Activated CD8-positive, alpha-beta memory T cell treated with anti-CD3 and anti-CD28 coated beads, Interleukin-2, amount 50 U/mL, for 4 hours (primary cell): ENCODE data around the gene FFAR1.
A peak's percentile ranks its signal among the peaks of the same experiment; 100 is the strongest.
"Not testable (repeated sequence)": the region's sequence is repeated elsewhere in the genome, so short reads cannot be mapped to it uniquely, and the experiment has no call there.

Experiments used
- DNase-seq: peaks from one replicate; pipeline ENCODE4 v3.0.0-alpha.2; 2020

Gene FFAR1

DNA sequence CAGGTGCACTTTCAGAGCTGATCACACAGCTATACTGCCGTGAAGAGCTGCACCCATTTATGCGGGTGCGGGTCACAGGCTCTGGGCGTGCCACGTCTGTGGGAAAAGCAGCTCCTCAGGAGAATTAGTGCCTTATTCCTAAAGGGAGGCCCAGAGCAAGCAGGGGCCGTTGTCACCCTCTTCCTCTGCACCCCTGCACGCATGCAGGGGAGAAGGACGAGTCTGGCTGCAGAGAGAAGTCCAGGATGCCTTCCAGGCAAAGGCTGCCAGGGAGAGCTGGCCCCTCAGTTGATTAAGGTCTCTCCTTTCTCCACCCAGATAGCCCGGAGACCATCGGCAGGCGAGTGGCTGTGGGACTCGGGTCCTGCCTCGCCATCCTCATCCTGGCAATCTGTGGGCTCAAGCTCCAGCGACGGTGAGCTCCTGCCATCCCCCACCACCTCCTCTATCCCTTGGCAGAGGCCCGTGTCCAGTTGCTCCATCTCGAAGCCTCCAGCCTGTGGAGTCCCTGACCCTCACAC, 3.1 kb upstream of the FFAR1 start:
- DNase-seq = no peak

- no peak for DNase-seq
Observed at GRCh38 chr19:35345671-35346111, 2.0 kb upstream of the FFAR1 start.

DNA sequence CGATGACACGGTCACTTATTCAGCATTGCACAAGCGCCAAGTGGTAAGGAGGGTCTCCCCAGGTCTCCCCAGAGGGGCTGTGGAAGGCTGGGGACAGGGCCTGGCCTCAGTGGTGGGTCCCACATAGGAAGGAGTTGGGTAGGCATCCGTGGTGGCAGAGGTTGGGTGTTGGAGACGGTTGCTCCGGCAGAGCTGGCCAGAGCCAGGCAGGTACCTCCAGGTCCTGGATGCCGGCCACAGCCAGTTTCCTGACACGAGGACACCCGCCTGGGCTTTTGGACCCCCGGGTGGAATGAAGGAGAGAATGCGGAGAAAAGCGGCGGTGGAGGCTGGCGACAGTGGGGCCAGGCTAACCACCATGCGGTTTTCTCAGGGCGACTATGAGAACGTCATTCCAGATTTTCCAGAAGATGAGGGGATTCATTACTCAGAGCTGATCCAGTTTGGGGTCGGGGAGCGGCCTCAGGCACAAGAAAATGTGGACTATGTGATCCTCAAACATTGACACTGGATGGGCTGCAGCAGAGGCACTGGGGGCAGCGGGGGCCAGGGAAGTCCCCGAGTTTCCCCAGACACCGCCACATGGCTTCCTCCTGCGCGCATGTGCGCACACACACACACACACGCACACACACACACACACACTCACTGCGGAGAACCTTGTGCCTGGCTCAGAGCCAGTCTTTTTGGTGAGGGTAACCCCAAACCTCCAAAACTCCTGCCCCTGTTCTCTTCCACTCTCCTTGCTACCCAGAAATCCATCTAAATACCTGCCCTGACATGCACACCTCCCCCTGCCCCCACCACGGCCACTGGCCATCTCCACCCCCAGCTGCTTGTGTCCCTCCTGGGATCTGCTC, 1.3 kb upstream of the FFAR1 start:
- peak; percentile 71 for DNase-seq

DNA sequence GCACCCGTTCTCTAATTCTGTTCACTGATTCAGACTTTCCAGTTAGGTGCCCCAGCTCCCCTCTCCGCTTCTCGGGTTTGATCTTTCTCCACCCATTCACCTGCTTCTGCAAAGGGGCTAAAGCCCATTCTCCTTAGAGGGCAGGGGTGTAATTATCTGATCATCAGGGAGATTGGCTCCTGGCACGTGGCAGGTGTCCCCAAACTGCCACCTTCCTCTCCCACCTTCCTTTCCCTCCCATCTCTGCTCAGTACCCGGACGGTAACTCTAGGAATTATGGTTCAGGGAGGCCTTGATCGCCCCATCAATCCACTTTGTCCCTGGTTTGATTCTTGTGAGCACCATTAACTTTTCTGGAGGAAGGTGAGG, 212 bp downstream of the FFAR1 start:
- DNase-seq = no peak

- no peak for DNase-seq
Observed at GRCh38 chr19:35348911-35349611, 1.4 kb downstream of the FFAR1 start.

GRCh38 chr19:35349614-35350521, 2.2 kb downstream of the FFAR1 start:
- peak; percentile 13 for DNase-seq

DNA sequence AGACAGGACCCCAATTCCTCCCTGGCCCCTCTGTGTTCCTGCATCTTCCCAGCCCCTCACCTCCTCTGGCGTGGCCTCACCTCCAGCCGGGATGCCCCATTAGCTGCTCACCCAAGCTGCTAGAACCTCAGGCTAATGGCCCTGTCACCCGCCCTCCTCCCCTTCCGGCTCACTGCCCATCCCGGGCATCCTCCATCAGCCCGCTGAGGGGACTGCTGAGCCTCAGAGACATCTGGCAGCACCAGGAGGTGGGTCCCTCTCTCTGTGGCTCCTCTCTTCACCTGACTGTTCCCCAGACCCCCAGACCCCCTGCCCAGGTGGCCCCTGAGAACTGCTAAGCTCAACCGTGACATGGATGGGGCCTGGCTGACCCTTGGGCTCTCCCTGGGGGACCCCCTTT, 2.9 kb downstream of the FFAR1 start:
- DNase-seq = no peak

DNA sequence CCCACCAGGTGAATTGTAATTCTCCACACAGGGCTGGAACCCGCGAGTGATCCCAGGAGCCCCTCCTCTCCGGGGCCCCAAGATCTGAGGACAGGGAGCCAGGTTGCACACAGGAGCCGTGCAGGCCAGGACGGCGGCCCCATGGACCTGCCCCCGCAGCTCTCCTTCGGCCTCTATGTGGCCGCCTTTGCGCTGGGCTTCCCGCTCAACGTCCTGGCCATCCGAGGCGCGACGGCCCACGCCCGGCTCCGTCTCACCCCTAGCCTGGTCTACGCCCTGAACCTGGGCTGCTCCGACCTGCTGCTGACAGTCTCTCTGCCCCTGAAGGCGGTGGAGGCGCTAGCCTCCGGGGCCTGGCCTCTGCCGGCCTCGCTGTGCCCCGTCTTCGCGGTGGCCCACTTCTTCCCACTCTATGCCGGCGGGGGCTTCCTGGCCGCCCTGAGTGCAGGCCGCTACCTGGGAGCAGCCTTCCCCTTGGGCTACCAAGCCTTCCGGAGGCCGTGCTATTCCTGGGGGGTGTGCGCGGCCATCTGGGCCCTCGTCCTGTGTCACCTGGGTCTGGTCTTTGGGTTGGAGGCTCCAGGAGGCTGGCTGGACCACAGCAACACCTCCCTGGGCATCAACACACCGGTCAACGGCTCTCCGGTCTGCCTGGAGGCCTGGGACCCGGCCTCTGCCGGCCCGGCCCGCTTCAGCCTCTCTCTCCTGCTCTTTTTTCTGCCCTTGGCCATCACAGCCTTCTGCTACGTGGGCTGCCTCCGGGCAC, 3.9 kb downstream of the FFAR1 start:
- DNase-seq = peak; percentile 13

DNA sequence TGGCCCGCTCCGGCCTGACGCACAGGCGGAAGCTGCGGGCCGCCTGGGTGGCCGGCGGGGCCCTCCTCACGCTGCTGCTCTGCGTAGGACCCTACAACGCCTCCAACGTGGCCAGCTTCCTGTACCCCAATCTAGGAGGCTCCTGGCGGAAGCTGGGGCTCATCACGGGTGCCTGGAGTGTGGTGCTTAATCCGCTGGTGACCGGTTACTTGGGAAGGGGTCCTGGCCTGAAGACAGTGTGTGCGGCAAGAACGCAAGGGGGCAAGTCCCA, 4.4 kb downstream of the FFAR1 start:
- peak; percentile 12 for DNase-seq

DNA sequence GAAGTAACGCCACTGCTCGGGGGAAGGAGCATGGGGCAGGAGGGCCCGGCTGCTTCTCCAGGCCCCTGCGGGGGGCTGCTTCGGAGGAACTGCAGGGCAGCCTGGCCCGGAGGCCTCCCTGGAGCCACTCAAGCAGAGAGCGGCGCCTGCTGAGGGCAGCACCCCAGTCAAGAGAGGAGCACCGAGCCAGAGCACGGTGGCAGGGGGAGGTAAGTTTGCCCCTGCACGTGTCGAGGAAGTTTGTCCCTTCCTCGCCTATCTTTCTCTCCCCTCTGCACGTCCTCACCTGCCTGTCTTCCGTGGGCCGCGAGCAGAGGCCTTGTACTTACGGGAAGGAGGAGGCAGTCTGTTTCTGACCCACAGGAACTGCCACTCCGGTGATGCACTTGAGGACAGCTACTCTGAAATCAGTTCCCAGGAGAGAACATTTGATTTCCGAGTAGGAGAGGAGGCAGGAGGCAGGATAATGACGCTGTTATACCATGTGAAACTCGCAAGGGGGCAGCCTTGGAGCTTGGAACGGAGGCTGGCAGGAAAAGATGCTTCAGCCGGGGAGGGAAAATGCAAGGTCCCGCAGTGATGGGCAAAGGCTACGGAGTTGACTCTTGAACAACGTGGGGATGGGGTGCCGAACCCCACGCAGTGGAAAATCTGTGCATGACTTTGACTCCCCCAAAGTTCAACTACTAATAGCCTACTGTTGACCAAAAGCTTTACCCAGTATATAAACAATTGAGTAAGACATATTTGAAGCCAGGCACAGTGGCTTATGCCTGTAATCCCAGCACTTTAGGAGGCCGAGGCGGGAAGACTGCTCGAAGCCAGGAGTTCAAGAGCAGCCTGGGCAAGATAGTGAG, 5.0 kb downstream of the FFAR1 start:
- peak; percentile 66 for DNase-seq

DNA sequence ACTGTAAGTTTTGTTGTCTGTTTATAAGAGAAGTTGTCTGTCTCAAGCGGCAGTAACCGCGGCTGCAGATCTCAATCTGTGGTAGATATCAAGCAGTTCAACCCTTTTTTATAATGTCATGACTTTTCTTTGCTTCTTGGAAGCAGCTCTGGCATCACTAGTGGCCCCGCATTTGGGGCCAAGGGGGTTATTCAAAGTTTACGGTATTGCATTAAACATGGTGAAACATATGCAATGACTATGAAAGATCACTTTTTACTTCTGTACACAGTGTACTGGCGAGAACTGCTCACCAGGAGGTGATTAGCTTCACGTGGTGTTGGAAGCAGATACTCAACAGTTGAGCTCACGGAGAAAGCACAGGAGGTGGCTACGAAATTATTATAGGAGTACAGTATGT, 5.9 kb downstream of the FFAR1 start:
- DNase-seq = peak; percentile 10

DNA sequence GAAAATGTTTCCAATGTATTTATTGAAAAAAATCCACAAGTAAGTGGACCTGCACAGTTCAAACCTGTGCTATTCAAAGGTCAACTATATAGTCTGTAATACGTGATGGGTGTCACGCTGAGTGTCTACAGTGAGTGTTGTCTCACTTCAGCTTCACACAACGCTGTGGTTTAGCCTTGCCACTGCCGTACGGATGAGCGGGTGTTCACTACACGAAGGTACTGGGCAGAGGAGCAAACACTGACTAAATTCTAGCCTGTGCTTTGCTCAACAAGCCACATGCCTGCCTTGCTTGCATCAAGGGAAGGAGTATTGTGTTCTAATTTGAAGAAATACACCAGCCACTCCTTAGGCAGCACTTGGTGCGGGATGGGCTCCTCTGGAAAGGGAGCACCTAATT, 7.2 kb downstream of the FFAR1 start:
- DNase-seq = peak; percentile 3

DNA sequence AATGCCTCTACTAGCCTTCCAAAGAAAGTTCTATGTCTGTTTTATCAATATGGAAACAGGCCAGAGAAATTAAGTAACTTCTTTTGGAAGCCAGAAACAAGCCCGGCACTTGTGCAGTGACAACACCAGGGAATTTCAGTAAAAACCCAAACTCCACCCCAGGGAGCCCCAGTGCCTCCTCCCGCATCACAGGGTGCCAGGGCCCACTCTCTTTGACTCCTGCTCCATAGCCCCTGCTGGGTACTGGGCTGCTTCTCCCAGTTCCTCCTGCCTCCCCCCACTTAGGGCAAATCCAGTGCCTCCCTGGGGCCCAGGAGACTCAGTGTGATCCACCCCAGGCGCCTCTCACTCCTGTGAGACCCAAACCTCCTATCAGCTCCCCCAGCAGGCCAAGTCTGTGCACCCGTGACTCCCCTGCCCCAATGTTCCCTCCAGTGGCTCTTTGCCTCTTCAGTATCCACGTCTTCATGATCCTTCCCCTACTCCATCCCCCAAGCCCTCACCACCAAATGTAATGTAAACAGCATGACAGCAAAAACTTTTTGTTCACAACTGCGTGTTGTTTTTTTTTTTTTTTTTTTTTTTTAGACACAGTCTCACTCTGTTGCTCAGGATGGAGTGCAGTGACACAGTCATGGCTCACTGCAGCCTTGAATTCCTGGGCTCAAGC, 8.2 kb downstream of the FFAR1 start:
- DNase-seq = peak; percentile 7

- no peak for DNase-seq
Observed at GRCh38 chr19:35357867-35358573, 10.3 kb downstream of the FFAR1 start, which contains the start of gene FFAR3. Gene FFAR3, plus strand, starts transcription at chr19:35358460. Its CDS starts 431 bp downstream, at chr19:35358891.

GRCh38 chr19:35358834-35359233, 11.1 kb downstream of the FFAR1 start:
- not testable (repeated sequence) for DNase-seq

DNA sequence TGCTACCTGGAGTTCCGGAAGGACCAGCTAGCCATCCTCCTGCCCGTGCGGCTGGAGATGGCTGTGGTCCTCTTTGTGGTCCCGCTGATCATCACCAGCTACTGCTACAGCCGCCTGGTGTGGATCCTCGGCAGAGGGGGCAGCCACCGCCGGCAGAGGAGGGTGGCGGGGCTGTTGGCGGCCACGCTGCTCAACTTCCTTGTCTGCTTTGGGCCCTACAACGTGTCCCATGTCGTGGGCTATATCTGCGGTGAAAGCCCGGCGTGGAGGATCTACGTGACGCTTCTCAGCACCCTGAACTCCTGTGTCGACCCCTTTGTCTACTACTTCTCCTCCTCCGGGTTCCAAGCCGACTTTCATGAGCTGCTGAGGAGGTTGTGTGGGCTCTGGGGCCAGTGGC, 11.7 kb downstream of the FFAR1 start:
- not testable (repeated sequence) for DNase-seq

- not testable (repeated sequence) for DNase-seq
Observed at GRCh38 chr19:35360081-35360480, 12.4 kb downstream of the FFAR1 start.

- DNase-seq = no peak
Observed at GRCh38 chr19:35360880-35361420, 13.2 kb downstream of the FFAR1 start.

DNA sequence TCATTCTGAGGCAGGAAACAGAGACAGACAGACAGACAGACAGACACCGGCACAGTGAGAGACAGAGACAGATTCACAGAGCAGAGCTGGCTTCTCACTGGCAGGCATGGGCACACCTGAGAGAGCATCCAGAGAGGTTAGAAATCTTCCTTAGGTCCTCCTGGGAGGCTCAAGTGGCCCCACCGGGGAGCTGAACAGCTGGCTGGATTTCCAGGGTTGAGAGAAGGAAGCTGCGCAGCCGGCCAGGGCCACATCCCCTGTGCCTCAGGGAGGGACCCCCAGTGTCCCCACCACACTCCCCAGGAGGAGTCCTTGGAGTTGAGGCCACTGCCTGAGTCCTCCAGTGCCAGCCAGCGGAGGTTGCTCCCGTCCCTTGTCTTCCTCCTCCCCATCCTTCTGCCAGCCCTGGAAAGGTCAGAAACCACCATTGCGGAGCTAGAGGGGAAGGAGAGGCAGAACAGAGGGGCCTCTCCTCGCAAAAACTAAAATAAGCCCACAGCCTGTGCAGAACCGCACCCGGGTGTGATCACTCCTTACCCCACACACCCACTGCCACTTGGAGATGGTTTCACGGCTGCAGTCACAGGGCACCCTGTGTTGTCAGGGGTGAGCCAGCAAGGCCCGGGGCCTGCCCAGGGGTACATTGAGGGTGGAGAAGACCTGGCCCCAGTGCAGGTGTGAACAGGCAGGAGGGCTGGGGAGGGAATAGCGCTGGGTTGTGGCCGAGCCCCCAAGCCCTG, 14.7 kb downstream of the FFAR1 start:
- no peak for DNase-seq
